GM10266 (cell line): ENCODE measurements around the gene SLAMF6.

Experiments
- DNase-seq: peaks from one replicate; pipeline ENCODE4 v3.0.0; 2012; ENCODE audit errors: extremely low spot score
- CTCF ChIP-seq: IDR thresholded peaks from 2 replicates; pipeline ENCODE4 v1.5.1; 2012; ENCODE audit warnings: mild to moderate bottlenecking, low read depth; ENCODE audit not compliant: control insufficient read depth, insufficient read depth; ENCODE audit errors: missing control alignments

SLAMF6 gene

GRCh38 chr1:160549665-160550006 is 26.6 kb upstream of the SLAMF6 start:
- no peak for TF ChIP-seq CTCF
- no peak for DNase-seq

GRCh38 chr1:160548960-160549664 is 26.1 kb upstream of the SLAMF6 start:
- no peak for TF ChIP-seq CTCF
- DNase-seq: no peak

- no peak for TF ChIP-seq CTCF
- peak; percentile 74 for DNase-seq
These were observed 25.1 kb upstream of the SLAMF6 start for GRCh38 chr1:160548183-160548582.

- DNase-seq: no peak
- no peak for TF ChIP-seq CTCF
These were observed 24.4 kb upstream of the SLAMF6 start for GRCh38 chr1:160547422-160547821.

- no peak for TF ChIP-seq CTCF
- no peak for DNase-seq
These were observed 23.9 kb upstream of the SLAMF6 start for GRCh38 chr1:160546942-160547341.

- DNase-seq: no peak
- TF ChIP-seq CTCF: peak; percentile 59
These were observed 21.6 kb upstream of the SLAMF6 start for GRCh38 chr1:160544647-160545046.

GRCh38 chr1:160542303-160542945 is 19.4 kb upstream of the SLAMF6 start:
- DNase-seq: no peak
- no peak for TF ChIP-seq CTCF
